Dermis blood vessel endothelial cell (primary cell): Measurements from ENCODE around the gene DYNLRB1. TPM values are rescaled to one million over a fixed set of nuclear protein-coding genes. Genes with fewer than 3 reads are reported as not detected.

ENCODE experiments used
- DNase-seq: peaks from one replicate; pipeline ENCODE4 v3.0.0; 2010
- total RNA-seq: library from RNA; depleted of rRNA; stranded (reverse); fragments of >200 nt; gene quantifications from 2 replicates; pipeline ENCODE4 v1.2.3, GENCODE V29; 2014

The DYNLRB1 gene
- total RNA-seq, 1 donor from 2014 or later: 29.6 TPM

- DNase-seq: no peak
Measured at GRCh38 chr20:34579979-34580940, 64.0 kb downstream of the DYNLRB1 start.

- peak; percentile 84 for DNase-seq
Measured at GRCh38 chr20:34581341-34582184, 65.3 kb downstream of the DYNLRB1 start.

GRCh38 chr20:34582221-34582620, 66.0 kb downstream of the DYNLRB1 start:
- DNase-seq: no peak

- no peak for DNase-seq
Measured at GRCh38 chr20:34582911-34583310, 66.7 kb downstream of the DYNLRB1 start.

GRCh38 chr20:34583544-34583943, 67.3 kb downstream of the DYNLRB1 start:
- no peak for DNase-seq

- no peak for DNase-seq
Measured at GRCh38 chr20:34585019-34585418, 68.8 kb downstream of the DYNLRB1 start.

GRCh38 chr20:34586488-34587163, 70.4 kb downstream of the DYNLRB1 start:
- no peak for DNase-seq

Other genes with a start within 250 kb of the DYNLRB1 start
- 95.6 and 136 TPM in 2 replicates for gene AHCY, start 213.1 kb upstream of the DYNLRB1 start, total RNA-seq
- gene ITCH, start 153.1 kb upstream of the DYNLRB1 start, total RNA-seq: 70.3 and 81.1 TPM in 2 replicates
- gene MAP1LC3A, start 42.3 kb downstream of the DYNLRB1 start, total RNA-seq: 20.9 and 45.8 TPM in 2 replicates
- gene PIGU, start 160.7 kb downstream of the DYNLRB1 start, total RNA-seq: 7.8 and 8.3 TPM in 2 replicates
- gene TP53INP2, start 187.9 kb downstream of the DYNLRB1 start, total RNA-seq: 5.8 and 9.9 TPM in 2 replicates